BJ (cell line): ENCODE measurements around the gene GET3. TPM values are rescaled to one million over a fixed set of nuclear protein-coding genes. Genes with fewer than 3 reads are reported as not detected.

Experiments
- CTCF ChIA-PET: fragments of 350-600 bp; formaldehyde crosslinking; extraction: SDS; loops from one replicate; lab custom pipeline; 2021; ENCODE audit warnings: antibody characterized with exemption, inconsistent platforms; lab: Yijun Ruan, JAX
- POLR2A ChIA-PET: fragments of 300-600 bp; sonication (Branson Sonifier 250); formaldehyde crosslinking; extraction: SDS; loops from one replicate; lab custom pipeline; 2021; ENCODE audit warnings: antibody characterized with exemption; lab: Charles Lee
- DNase-seq: peaks from one replicate; pipeline ENCODE4 v3.0.0-alpha.2; 2011; ENCODE audit warnings: low read depth
- H3K27me3 ChIP-seq: 2 replicates; pipeline ENCODE4 v1.6.0; 2011; ENCODE audit warnings: low read length; ENCODE audit not compliant: control insufficient read depth, insufficient read depth
- H3K36me3 ChIP-seq: 2 replicates; pipeline ENCODE4 v1.5.1; 2011; ENCODE audit warnings: low read length; ENCODE audit not compliant: control insufficient read depth, insufficient read depth
- H3K4me3 ChIP-seq: 2 replicates; pipeline ENCODE4 v1.5.1; 2011; ENCODE audit warnings: low read depth, mild to moderate bottlenecking, control low read depth, low read length
- CTCF ChIP-seq: IDR thresholded peaks from 2 replicates; pipeline ENCODE4 v1.5.1; 2011; ENCODE audit warnings: low read depth, mild to moderate bottlenecking, control low read depth, inconsistent platforms, low read length, moderate library complexity; ENCODE audit not compliant: insufficient read depth
- polyA plus RNA-seq: library from polyadenylated mRNA; depleted of rRNA; stranded (reverse); fragments of >200 nt; gene quantifications from 2 replicates; pipeline ENCODE4 v1.2.3, GENCODE V29; 2011

GET3 gene
- polyA plus RNA-seq, 1 experiment, result 250 TPM

- CTCF ChIA-PET, result no interaction called here
- Histone ChIP-seq H3K36me3 (peaks cover 23% of the 10 kb centered on the region), H3K27me3 (no peaks in the 10 kb centered on the region), H3K4me3 (no peak overlapping the region)
- no peak for TF ChIP-seq CTCF
- DNase-seq, result no peak
- POLR2A ChIA-PET, result no interaction called here
These were observed 9.4 kb upstream of the GET3 start for GRCh38 chr19:12727745-12728433.

DNA sequence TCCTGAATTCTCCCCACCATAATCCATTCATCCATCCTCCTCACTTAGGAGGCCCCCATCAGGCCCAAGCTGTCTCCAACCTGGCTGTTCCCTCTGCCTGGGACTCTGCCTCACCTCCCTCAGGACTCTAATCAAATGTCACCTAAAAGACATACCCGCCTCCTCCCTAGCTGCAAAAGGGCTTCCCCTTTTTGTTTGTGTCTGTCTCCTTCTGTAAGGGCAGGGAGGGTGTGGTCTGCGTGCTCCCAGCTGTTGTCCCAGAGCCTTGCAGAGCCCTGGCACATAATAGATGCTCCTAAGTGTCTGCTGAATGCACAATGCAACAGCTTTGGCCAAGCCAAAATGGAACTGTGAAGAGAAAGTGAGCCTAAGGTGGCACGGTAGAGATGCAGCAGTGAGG, 7.2 kb upstream of the GET3 start:
- POLR2A ChIA-PET, result no interaction called here
- no peak for TF ChIP-seq CTCF
- peaks cover 23% of the 10 kb centered on the region for H3K36me3 ChIP-seq

GRCh38 chr19:12731337-12731736, 6.0 kb upstream of the GET3 start:
- DNase-seq, result no peak
- Histone ChIP-seq H3K27me3 (no peaks in the 10 kb centered on the region), H3K4me3 (no peak overlapping the region), H3K36me3 (peaks cover 23% of the 10 kb centered on the region)
- TF ChIP-seq CTCF, result no peak
- ChIA-PET CTCF (interaction anchor here (1.0 to 1.3 kb wide), 2 partner anchors 62 to 116 kb away, joined by 3 to 7 read pairs; no protein-coding TSS in a partner anchor), POLR2A (no interaction called here)

More for the DNA sequence above, 7.2 kb upstream of the GET3 start:
- Histone ChIP-seq H3K4me3 (no peak overlapping the region), H3K27me3 (no peaks in the 10 kb centered on the region)
- CTCF ChIA-PET, result interaction anchor here (1.0 kb wide), 1 partner anchor 13 kb away, joined by 3 read pairs; no protein-coding TSS in a partner anchor
- DNase-seq, result no peak

- no peak for DNase-seq
- ChIA-PET CTCF (interaction anchor here (0.6 to 2.3 kb wide), 8 partner anchors 10 to 1768 kb away, joined by 3 to 16 read pairs (median 4); partner anchors contain the start of gene TNPO2), POLR2A (interaction anchor here (1.0 kb wide), 1 partner anchor 11 kb away, joined by 3 read pairs; no protein-coding TSS in a partner anchor)
- Histone ChIP-seq H3K27me3 (no peaks in the 10 kb centered on the region), H3K4me3 (peak overlapping the region; percentile 67), H3K36me3 (peaks cover 23% of the 10 kb centered on the region)
- peak; percentile 61 for TF ChIP-seq CTCF
These were observed 3.7 kb upstream of the GET3 start for GRCh38 chr19:12733369-12734214.

GRCh38 chr19:12737835-12738351, 596 bp downstream of the GET3 start:
- Histone ChIP-seq H3K4me3 (peak overlapping the region; percentile 87), H3K27me3 (no peaks in the 10 kb centered on the region), H3K36me3 (peaks cover 4% of the 10 kb centered on the region)
- TF ChIP-seq CTCF, result no peak
- ChIA-PET POLR2A (no interaction called here), CTCF (interaction anchor here (1.2 to 4.5 kb wide), 4 partner anchors 20 to 110 kb away, joined by 3 to 27 read pairs (median 8); no protein-coding TSS in a partner anchor)
- DNase-seq, result no peak
